GM19035 (cell line): Measurements from ENCODE around the gene SERPINA9.
"Not testable (repeated sequence)": the region's sequence is repeated elsewhere in the genome, so short reads cannot be mapped to it uniquely, and the experiment has no call there.

Experiments
- ATAC-seq: cut with Tn5 transposase; IDR thresholded peaks from one replicate; pipeline ENCODE4 v1.9.1; 2021; ENCODE audit not compliant: unreplicated experiment

SERPINA9 gene

DNA sequence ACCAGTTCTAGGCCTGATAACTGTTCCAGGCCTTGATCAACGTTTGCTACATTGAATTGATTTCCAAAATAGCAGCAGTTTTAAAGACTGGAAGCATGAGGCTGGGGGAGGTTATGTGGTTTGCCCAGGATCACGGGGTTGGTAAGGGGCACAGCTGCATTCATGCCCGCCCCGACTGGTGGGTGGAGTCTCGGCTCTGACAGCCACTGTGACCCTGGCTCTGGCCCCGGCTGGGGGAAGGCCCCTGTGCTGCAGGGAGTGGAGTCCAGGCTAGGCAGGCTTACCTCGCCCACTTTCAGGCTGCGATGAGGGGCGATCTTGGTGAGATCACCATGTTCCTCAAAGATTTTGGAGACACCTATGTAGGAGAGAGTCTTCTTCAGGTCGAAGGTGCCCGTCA is 13.3 kb upstream of the SERPINA9 start:
- ATAC-seq: no peak

DNA sequence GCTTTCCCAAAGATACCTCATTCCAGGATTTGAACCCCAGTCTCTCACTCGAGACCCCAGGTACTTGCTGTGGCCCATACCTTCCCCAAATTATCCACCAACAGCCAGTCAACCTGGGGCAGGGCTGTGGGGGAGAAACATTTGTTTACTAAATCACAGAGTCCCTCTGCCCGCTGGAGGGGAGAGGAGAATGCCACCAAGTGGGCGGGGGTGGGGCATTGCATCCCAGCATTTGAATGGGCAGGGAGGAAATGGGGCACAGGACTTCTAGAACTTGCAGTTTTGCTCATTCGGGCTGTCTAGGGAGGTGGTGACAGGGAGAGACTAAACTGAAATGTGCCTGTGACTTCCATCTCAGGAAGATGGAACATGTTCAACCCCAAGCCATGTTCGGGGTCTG is 10.9 kb upstream of the SERPINA9 start:
- no peak for ATAC-seq

DNA sequence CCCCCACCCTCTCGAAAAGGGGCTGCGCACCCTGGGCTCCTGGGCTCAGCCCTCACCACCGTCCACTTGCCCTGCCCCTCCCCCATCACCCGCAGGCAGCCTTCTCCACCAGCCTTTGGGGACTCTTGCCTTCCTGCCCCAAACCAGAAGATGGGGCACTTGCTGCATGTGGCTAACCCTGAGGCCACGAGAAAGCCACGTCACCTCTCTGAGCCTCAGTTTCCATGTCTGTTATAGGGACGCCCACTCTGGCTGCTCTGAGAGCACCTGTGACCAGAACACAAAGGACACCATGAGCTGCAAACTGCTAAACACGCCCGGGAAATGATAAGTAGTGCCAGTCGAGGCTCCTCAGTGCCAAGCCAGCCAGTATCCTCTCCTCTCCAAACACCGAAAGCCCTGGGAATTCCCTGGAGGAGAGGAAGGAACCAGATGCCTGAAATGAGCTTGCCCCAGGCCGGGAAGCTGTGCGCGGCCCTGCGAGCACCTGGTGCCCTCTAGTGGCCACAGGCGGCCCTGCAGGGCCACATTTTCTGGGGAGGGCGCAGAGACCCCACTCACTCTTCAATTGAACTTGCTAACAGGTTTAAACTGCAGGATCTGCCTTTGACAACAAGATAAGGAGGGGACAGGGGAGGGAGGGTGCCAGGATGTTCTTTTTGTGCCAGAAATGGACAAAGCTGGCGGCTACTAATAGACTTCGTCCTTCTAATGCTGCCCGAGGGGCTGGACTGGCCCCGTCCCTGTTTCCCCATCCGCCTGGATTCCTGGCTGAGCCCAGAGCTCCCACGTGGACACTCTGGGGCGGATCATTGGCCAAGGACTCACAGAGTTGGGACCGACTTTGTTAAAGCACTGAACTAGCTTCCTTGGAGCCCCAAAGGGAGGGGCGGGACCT is 10.2 kb upstream of the SERPINA9 start:
- no peak for ATAC-seq

DNA sequence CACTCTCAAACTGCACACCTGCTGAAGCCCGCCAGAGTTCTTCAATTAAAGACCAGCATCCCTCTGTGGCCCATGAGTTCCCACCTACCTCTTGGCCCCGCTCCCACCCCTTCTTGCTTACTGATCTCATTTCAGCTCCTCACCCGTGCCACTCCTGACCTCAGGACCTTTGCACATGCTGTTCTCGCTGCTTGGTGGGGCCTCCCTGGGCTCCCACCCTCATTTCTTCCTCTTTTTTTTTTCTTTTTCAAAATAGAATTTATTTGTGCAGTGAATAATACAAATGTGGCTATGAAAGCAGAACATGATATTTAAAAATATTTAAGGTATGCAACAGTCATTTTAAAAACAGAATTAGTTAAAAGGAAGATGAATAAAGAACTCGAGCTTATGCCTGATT is 8.5 kb upstream of the SERPINA9 start:
- ATAC-seq: no peak

DNA sequence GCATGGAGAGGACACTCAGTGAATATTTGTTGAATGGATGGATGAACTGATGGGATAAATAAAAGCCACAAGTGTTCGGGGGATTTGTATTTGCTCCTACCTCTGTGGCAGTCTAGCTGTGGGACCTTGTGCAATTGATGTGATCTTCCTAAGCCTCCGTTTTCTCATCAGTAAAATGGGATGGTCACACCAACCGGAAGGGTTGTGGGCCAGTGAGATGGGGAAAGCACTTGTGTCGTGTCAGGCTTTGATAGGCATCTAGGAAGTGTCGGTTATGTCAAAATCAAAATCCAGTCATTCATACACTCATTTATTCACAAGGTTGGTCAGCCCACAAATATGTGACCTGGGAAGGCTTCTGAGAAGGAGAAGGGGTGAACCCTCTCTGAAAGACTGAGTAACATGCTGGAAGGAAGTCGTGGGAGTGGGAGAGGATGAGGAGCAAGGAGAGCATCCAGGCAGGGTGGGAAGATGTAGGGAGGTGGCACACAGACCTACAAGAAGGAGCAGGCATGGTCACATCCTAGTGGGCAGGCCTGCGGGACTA is 7.8 kb upstream of the SERPINA9 start:
- no peak for ATAC-seq

DNA sequence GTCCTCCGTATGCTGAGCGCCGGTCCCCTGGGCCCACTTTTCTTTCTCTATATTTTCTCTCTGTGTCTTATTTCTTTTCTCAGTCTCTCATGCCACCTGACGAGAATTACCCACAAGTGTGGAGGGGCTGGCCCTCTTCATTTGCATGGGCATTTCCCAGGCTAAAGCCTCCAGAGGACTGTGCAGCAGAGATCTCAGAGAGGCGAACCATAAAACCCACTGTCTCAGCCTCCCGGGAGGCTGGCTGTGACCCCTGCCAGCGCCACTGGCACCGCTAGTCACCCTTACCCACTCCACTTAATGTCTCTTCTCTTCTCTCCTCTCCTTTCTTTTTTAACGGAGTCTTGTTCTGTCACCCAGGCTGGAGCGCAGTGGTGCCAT is 7.1 kb upstream of the SERPINA9 start:
- ATAC-seq: no peak

DNA sequence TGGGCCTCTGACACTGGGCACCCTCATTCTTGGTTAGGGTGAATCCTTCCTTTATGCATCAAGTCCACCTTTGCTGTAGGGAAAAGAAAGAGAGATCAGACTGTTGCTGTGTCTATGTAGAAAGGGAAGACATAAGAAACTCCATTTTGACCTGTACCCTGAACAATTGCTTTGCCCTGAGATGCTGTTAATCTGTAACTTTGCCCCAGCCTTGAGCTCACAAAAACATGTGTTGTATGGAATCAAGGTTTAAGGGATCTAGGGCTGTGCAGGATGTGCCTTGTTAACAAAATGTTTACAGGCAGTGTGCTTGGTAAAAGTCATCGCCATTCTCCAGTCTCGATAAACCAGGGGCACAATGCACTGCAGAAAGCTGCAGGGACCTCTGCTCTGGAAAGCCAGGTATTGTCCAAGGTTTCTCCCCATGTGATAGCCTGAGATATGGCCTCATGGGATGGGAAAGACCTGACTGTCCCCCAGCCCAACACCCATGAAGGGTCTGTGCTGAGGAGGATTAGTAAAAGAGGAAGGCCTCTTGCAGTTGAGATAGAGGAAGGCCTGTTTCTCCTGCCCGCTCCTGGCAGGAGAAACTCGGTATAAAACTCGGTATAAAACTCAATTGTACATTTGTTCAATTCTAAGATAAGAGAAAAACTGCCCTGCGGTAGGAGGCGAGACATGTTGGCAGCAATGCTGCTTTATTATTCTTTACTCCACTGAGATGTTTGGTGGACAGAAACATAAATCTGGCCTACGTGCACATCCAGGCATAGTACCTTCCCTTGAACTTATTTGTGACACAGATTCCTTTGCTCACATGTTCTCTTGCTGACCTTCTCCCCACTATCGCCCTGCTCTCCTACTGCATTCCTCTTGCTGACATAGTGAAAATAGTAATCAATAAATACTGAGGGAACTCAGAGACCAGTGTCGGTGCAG is 6.4 kb upstream of the SERPINA9 start:
- not testable (repeated sequence) for ATAC-seq

DNA sequence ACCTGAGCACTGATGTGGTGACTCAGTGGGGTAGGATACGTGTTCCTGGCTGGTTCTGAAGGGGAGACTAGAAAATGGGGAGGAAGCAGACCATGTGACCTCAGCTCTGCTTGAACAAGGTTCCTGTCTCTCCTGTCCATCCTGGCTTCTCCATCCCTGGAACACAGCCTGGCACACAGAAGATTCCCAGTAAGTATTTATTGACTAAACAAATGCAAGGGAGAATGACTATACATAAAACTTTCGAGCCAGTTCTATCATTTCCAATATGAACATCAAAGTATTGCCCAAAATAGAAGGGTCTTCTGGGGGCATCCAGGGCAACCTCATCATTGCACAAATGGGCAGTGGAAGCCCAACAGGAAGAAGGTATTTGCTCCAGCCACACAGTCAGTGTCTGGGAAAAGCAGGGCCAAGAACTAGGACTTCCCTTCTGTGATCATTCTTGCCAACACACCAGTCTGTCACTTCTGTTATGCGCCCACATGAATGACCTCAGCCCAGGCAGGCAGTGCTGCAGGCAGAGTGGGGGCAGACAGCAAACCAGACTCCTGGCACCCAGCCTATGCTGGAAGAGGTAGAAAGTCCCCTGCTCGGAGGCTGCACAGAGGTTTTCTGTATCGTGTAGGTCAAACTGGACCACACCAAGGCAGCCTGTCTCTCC is 5.6 kb upstream of the SERPINA9 start:
- ATAC-seq: no peak

DNA sequence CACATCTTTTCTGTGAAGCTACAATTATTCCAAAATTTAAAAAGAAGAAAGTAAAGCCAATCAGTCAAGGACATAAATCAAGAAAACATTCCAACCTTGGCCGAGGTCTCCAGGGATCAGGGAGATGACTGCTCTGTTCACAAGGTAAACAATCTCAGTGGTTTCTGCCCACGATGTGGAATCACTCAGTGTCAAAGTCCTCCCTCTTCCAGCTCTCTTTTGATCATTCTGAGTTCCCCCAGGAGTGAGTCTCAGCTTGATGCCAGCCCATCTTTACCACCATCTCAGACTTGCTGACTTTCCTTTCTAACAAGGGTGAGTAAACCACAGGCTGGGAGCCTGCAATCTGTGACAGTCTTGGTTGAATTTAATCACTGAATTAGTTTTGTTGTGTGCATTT is 4.8 kb upstream of the SERPINA9 start:
- ATAC-seq: no peak

DNA sequence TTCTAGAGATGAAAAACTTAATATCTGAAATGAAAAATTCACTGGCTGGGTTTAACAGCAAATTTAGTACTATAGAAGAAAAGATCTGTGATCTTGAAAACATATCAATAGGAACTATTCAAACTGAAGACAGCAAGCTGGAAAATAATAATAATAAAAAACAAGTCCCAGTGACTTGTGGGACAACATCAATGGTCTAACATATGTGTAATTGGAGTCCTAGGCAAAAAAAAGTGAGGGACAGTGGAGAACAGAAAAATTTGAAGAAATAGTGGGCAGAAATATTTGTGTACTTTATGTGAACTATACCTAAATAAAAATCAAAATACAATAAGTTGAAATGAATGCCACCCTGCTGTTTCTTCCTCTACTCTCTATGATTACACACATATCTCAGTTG is 2.4 kb upstream of the SERPINA9 start:
- no peak for ATAC-seq

DNA sequence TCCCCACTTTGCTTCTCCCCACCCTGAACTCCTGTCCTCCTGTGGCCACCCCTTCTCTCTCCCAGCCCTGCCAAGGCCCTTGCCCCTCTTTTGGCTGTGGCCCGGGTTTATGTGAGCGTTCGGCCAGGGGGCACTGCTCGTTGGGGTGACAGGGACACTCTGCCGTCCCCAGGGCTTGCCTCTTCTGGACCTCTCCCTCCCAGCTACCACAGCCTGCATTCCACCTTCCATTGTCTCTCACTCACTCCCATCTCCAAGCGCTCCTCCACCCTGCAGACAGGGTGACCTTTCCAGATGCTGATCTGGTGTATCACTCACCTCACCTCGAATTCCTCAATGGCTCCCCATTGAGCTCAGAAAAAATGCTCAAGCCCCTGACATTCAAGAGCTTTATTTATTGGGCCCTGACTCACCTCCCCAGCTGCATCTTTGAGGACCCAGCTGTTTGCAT is 1.4 kb downstream of the SERPINA9 start:
- ATAC-seq: no peak

DNA sequence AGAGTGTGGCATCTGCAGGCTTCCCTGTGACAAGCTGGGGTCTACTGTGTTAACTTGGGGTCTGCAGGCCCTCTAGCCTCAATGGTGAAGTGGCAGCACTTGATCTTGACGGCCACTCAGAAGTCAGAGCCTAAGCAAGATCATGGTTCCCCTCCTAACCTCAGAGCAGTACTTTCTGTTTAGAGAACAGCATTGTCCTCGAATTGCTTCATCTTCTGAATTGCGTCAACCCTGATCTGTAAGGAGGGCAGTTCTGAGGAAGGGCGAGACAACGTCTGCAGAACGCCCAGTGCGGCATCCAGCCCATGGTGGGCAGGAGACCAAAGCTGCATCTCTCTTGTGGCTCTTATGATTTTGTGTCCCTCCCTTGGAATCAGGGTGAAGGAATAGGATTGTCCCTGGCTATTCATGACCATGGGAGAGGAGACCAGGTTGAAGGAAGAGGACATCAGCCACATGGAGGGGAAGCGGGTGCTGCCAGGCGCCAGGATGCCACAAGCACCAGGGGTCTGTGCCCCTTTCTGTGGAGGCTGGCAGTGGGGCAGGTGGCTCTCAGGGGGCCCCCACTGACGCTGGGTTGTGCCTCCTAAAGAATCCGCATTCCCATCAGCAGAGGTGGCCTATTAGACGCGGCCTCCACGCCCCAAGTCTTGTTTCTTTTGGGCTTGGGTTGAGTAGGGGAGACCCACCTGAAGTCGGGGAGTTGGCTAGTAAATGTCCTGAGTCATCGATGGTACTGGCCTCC is 2.2 kb downstream of the SERPINA9 start:
- ATAC-seq: no peak

DNA sequence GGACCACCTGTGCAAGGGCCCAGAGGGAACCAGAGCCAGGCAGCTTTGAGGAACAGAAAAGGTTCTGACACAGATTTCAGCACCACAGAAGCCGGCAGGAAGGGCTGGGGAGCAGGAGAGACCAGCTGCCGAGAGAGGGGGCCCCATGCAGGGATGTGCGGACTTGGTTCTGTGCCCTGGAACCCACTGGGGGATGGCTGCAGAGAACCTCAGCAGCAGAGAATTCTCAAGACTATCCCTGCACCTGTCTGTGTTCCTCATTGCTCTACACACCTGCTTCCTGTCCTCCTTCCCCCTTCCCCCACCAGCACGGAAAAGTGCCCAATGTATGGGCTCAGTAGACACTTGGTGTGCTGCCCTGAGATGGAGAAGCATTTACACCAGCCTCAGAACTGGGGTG is 3.2 kb downstream of the SERPINA9 start:
- no peak for ATAC-seq

DNA sequence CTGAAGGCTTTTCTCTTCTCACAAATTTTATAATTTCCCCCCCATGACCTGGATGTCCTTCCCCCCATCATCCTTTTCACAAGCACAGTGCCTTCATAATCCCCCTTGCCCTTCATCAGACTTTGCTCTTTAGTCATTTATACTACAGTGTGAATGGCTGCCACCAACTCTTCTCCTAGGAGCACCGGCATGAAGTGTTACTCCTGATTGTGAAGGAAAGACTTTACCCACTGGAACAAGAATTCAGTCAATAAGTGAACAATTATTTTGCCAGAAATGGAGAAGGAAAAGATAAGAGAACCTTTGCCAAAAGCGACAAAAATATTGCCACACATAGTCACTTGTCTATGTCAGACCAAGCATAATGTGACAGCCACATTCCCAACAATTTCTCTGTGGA is 5.0 kb downstream of the SERPINA9 start:
- ATAC-seq: no peak

DNA sequence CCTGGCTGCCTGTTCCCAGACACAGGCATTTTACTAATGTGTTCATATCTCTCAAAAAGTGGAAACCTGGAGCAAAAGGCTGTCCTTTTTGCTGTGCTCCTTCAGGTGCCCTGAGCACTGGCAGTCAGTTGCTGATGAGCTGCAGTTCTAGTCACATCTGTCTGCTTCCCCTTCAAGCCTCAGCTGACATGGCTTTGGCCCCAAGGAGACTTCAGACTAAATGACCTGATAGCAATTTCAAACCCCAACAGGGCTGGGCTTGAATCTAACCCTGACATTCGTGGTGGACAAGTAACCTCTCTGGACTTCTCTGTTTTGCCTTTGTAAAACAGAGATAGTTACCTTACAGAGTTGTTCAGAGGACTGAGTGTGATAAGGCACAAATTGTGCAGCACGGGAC is 5.7 kb downstream of the SERPINA9 start:
- no peak for ATAC-seq

DNA sequence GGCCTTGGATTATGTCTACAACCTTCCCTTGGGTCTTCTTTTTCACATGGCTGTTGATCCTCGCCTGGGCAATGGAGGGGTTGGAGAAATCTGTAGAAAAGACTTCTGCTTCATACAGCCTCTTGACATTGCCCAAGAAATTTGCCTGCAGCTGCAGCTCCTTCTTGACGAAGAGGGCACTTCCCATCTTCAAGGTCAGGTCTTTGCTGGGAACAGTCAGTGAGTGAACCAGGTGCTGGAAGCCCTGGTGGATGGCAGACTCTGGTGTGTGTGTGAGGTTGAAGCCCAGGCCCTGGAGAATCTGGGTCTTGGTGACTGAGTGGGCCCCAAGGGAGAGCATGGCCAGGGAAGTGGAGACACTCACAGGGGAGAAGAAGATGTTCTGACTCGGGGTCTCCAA is 6.7 kb downstream of the SERPINA9 start:
- ATAC-seq: no peak

DNA sequence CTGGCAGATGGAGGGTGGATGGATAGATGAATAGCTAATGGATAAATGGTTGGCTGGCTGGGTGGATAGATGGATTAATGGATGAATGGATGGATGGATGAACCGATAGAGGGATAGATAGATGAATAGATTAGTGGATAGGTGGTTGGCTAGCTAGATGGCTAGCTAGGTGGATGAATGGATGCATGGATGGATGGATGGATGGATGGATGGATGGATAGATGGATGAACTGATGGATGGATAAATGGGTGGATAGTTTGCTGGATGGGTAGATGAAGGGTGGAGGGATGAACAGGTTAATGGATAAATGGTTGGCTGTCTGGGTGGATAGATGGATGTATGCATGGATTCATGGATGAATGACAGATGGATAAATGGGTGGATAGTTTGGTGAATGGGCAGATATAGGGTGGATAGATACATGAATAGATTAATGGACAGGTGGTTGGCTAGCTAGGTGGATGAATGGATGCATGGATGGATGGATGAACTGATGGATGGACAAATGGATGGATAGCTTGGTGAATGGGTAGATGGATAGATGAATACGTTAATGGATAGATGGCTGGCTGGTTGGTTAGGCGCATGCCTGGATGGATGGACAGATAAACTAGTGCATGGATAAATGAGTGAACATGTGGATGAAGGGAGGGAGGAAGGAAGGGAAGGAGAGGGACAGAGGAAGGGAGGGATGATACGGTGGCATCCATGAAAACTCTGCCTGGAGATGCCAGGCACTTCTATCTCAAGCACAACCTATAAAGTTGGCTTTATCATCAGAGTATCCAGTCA is 8.1 kb downstream of the SERPINA9 start:
- ATAC-seq: no peak

DNA sequence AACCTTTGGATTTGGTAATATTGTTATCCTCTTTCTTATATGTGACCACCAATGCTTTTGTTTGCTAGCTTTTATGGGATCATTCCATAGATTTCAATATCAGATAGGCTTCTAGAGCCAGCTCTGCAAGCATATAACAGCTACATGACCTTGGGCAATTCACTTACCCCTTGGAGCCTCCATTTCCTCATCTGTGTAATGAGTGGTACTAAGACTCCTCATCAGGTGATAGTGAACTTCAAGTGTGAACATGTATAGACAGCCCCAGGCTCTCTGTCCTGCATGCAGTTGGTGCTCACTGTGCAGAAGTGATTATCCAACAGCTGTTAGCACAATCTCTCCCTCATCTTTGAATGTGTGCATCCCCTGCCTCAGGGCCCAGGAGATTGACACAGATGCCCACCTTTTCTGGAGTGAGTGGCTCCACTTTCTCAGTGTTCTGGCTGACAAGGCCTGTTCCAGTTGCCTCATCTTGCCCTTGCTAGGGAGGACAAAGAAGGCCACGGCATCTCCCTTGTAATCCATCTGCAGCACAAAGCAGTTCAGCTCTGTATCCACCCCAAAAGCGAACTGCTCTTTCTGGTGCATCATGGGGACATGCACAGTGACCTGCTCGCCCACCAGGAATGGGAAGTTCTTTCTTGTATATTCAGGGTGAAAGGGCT is 9.2 kb downstream of the SERPINA9 start:
- no peak for ATAC-seq

DNA sequence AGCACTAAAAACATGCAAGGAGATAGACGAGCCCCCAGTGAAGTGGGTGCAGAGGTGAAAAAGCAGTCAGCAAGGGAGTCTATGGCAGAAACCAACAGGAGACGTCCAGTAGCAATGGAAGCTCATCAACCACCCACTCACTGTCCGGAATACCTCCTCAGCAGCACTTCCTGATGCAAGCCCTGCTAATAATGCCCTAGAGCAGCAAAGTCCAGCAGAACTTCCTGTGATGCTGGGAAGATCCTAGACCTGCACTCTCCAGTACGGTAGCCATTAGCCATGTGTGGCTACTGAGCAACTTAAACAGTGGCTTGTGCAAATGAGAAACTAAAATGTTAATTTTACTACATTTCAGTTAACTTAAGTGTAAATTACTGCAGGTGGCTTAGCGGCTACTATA is 11.0 kb downstream of the SERPINA9 start:
- no peak for ATAC-seq
